HEK293 (cell line): ENCODE data around the gene TSC22D3.

ENCODE experiments used
- CTCF ChIA-PET: fragments of 350-600 bp; formaldehyde crosslinking; extraction: SDS; loops from one replicate; lab custom pipeline; 2021; ENCODE audit warnings: antibody characterized with exemption; lab: Yijun Ruan, JAX
- POLR2A ChIA-PET: fragments of 300-600 bp; formaldehyde crosslinking; extraction: SDS; loops from one replicate; lab custom pipeline; 2020; ENCODE audit warnings: antibody characterized with exemption, inconsistent platforms; lab: Yijun Ruan, JAX
- H3K27ac ChIP-seq: fragments of 200-500 bp; sonication (Bioruptor generic); 2 replicates; pipeline ENCODE4 v1.5.1; 2014; ENCODE audit warnings: low read depth, low read length, control low read depth, inconsistent platforms; ENCODE audit errors: extremely low read depth
- H3K36me3 ChIP-seq, 2 experiments: fragments of 200-500 bp in 1 of 2; sonication (Bioruptor generic) in 1 of 2; 1 replicate in 1 of 2; 2 replicates in 1 of 2; pipeline ENCODE4 v1.5.1; 2014 to 2017; ENCODE audit warnings: inconsistent platforms in 2 of 2, low read length in 2 of 2; ENCODE audit not compliant: control insufficient read depth in 2 of 2, insufficient read depth in 1 of 2
- H3K4me1 ChIP-seq: fragments of 200-500 bp; sonication (Bioruptor generic); 2 replicates; pipeline ENCODE4 v1.5.1; 2014; ENCODE audit warnings: mild to moderate bottlenecking, low read length, inconsistent platforms; ENCODE audit not compliant: control insufficient read depth, insufficient read depth
- H3K4me3 ChIP-seq: 2 replicates; pipeline ENCODE4 v1.5.1; 2011; ENCODE audit warnings: low read depth, mild to moderate bottlenecking, control low read depth, low read length, moderate library complexity
- H3K9me3 ChIP-seq: fragments of 200-500 bp; sonication (Bioruptor generic); 2 replicates; pipeline ENCODE4 v1.5.1; 2014; ENCODE audit warnings: low read depth, low read length, inconsistent platforms; ENCODE audit not compliant: control insufficient read depth, insufficient read depth
- REPIN1 ChIP-seq: fragments of 450-650 bp; formaldehyde crosslinking; IDR thresholded peaks from 2 replicates; pipeline ENCODE4 v1.5.1; 2017; ENCODE audit warnings: missing biosample characterization, missing genetic modification characterization, low read depth
- SP2 ChIP-seq: fragments of 450-650 bp; formaldehyde crosslinking; IDR thresholded peaks from 2 replicates; pipeline ENCODE4 v1.5.1; 2016; ENCODE audit warnings: missing biosample characterization, missing genetic modification characterization
- YY2 ChIP-seq: fragments of 450-650 bp; formaldehyde crosslinking; IDR thresholded peaks from 2 replicates; pipeline ENCODE4 v1.5.1; 2016; ENCODE audit warnings: missing biosample characterization, missing genetic modification characterization
- ZBTB20 ChIP-seq: fragments of 450-650 bp; formaldehyde crosslinking; IDR thresholded peaks from 2 replicates; pipeline ENCODE4 v1.5.1; 2016; ENCODE audit warnings: missing biosample characterization, missing genetic modification characterization
- ZBTB44 ChIP-seq: fragments of 450-650 bp; IDR thresholded peaks from 2 replicates; pipeline ENCODE4 v1.5.1; 2018; ENCODE audit warnings: missing biosample characterization, mild to moderate bottlenecking, missing genetic modification characterization
- ZBTB7A ChIP-seq: fragments of 450-650 bp; formaldehyde crosslinking; IDR thresholded peaks from 2 replicates; pipeline ENCODE4 v1.5.1; 2016; ENCODE audit warnings: low read depth, missing biosample characterization, missing genetic modification characterization
- ZFHX2 ChIP-seq: fragments of 450-650 bp; formaldehyde crosslinking; conservative IDR thresholded peaks from 2 replicates; pipeline ENCODE4 v1.5.1; 2016; ENCODE audit warnings: missing biosample characterization, missing genetic modification characterization
- ZFP3 ChIP-seq: fragments of 450-650 bp; formaldehyde crosslinking; IDR thresholded peaks from 2 replicates; pipeline ENCODE4 v1.5.1; 2016; ENCODE audit warnings: low read depth, missing biosample characterization, missing genetic modification characterization
- ZNF223 ChIP-seq: fragments of 450-650 bp; formaldehyde crosslinking; IDR thresholded peaks from 2 replicates; pipeline ENCODE4 v1.5.1; 2016; ENCODE audit warnings: missing biosample characterization, missing genetic modification characterization
- ZNF280D ChIP-seq: fragments of 450-650 bp; formaldehyde crosslinking; IDR thresholded peaks from 2 replicates; pipeline ENCODE4 v1.5.1; 2016; ENCODE audit warnings: missing biosample characterization, missing genetic modification characterization
- ZNF335 ChIP-seq: fragments of 450-650 bp; formaldehyde crosslinking; conservative IDR thresholded peaks from 2 replicates; pipeline ENCODE4 v1.5.1; 2016; ENCODE audit warnings: missing biosample characterization, missing genetic modification characterization
- ZNF394 ChIP-seq: fragments of 450-650 bp; formaldehyde crosslinking; IDR thresholded peaks from 2 replicates; pipeline ENCODE4 v1.5.1; 2016; ENCODE audit warnings: missing biosample characterization, missing genetic modification characterization, mild to moderate bottlenecking, moderate library complexity, borderline replicate concordance
- ZNF423 ChIP-seq: fragments of 450-650 bp; formaldehyde crosslinking; IDR thresholded peaks from 2 replicates; pipeline ENCODE4 v1.5.1; 2016; ENCODE audit warnings: missing biosample characterization, missing genetic modification characterization
- ZNF530 ChIP-seq: fragments of 450-650 bp; formaldehyde crosslinking; IDR thresholded peaks from 2 replicates; pipeline ENCODE4 v1.5.1; 2016; ENCODE audit warnings: low read depth, missing biosample characterization, missing genetic modification characterization
- ZNF558 ChIP-seq: fragments of 450-650 bp; formaldehyde crosslinking; IDR thresholded peaks from 2 replicates; pipeline ENCODE4 v1.5.1; 2016; ENCODE audit warnings: missing biosample characterization, missing genetic modification characterization
- ZNF610 ChIP-seq: fragments of 450-650 bp; formaldehyde crosslinking; IDR thresholded peaks from 2 replicates; pipeline ENCODE4 v1.5.1; 2016; ENCODE audit warnings: missing biosample characterization, missing genetic modification characterization, borderline replicate concordance
- ZNF626 ChIP-seq: fragments of 450-650 bp; sonication (Bioruptor Pico); formaldehyde crosslinking; IDR thresholded peaks from 2 replicates; pipeline ENCODE4 v1.5.1; 2018; ENCODE audit warnings: missing biosample characterization, missing genetic modification characterization, inconsistent platforms
- ZNF654 ChIP-seq: fragments of 450-650 bp; formaldehyde crosslinking; IDR thresholded peaks from 2 replicates; pipeline ENCODE4 v1.5.1; 2016; ENCODE audit warnings: low read depth, missing biosample characterization, missing genetic modification characterization
- ZNF664 ChIP-seq: fragments of 450-650 bp; formaldehyde crosslinking; IDR thresholded peaks from 2 replicates; pipeline ENCODE4 v1.5.1; 2016; ENCODE audit warnings: missing biosample characterization, missing genetic modification characterization
- ZXDB ChIP-seq: fragments of 450-650 bp; formaldehyde crosslinking; IDR thresholded peaks from 2 replicates; pipeline ENCODE4 v1.5.1; 2016; ENCODE audit warnings: missing biosample characterization, missing genetic modification characterization
- TF ChIP-seq, protein P1 (sequence below): fragments of 450-650 bp; formaldehyde crosslinking; conservative IDR thresholded peaks from 2 replicates; pipeline ENCODE4 v1.5.1; 2016; ENCODE audit warnings: low read depth, missing biosample characterization, missing genetic modification characterization
- TF ChIP-seq, protein P2 (sequence below): fragments of 450-650 bp; formaldehyde crosslinking; IDR thresholded peaks from 2 replicates; pipeline ENCODE4 v1.5.1; 2016; ENCODE audit warnings: missing biosample characterization, missing genetic modification characterization
- TF ChIP-seq, protein P3 (sequence below): fragments of 450-650 bp; formaldehyde crosslinking; IDR thresholded peaks from 2 replicates; pipeline ENCODE4 v1.5.1; 2016; ENCODE audit warnings: missing biosample characterization, missing genetic modification characterization

The TSC22D3 gene

DNA sequence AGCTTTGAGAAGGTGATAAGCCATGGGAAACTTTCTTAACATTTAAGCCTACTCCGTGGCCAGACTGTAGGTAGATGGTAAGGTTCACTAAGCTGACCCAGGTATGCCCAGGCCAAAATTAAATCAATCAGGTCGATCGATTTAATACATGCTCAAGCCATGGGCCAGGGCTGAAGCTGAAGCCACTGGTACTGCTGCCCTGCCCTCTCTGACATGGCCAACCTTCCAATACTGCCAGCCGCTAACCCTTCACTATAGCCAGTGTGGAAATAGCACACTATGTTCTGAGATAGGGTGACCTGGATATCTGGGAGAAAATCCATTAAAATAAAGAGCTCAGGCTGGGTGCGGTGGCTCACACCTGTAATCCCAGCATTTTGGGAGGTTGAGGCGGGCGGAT, 31.6 kb downstream of the TSC22D3 start:
- Histone ChIP-seq H3K27ac (no peak overlapping the region), H3K4me1 (peaks cover 21% of the 10 kb centered on the region), H3K36me3 (no peaks in the 10 kb centered on the region), H3K9me3 (no peaks in the 10 kb centered on the region), H3K4me3 (no peak overlapping the region)
- TF ChIP-seq SP2 (no peak), ZNF530 (tag by site-specific recombination) (no peak), ZNF664 (no peak), ZFP3 (tag by site-specific recombination) (no peak), ZNF335 (tag by site-specific recombination) (no peak), ZNF423 (no peak), ZNF654 (tag by site-specific recombination) (no peak), ZNF394 (tag by site-specific recombination) (no peak), ZNF558 (tag by site-specific recombination) (no peak), ZBTB44 (tag by site-specific recombination) (no peak), ZBTB7A (tag by site-specific recombination) (no peak), ZXDB (no peak), ZNF280D (no peak), ZNF610 (tag by site-specific recombination) (no peak)
- TF ChIP-seq, protein P1, sequence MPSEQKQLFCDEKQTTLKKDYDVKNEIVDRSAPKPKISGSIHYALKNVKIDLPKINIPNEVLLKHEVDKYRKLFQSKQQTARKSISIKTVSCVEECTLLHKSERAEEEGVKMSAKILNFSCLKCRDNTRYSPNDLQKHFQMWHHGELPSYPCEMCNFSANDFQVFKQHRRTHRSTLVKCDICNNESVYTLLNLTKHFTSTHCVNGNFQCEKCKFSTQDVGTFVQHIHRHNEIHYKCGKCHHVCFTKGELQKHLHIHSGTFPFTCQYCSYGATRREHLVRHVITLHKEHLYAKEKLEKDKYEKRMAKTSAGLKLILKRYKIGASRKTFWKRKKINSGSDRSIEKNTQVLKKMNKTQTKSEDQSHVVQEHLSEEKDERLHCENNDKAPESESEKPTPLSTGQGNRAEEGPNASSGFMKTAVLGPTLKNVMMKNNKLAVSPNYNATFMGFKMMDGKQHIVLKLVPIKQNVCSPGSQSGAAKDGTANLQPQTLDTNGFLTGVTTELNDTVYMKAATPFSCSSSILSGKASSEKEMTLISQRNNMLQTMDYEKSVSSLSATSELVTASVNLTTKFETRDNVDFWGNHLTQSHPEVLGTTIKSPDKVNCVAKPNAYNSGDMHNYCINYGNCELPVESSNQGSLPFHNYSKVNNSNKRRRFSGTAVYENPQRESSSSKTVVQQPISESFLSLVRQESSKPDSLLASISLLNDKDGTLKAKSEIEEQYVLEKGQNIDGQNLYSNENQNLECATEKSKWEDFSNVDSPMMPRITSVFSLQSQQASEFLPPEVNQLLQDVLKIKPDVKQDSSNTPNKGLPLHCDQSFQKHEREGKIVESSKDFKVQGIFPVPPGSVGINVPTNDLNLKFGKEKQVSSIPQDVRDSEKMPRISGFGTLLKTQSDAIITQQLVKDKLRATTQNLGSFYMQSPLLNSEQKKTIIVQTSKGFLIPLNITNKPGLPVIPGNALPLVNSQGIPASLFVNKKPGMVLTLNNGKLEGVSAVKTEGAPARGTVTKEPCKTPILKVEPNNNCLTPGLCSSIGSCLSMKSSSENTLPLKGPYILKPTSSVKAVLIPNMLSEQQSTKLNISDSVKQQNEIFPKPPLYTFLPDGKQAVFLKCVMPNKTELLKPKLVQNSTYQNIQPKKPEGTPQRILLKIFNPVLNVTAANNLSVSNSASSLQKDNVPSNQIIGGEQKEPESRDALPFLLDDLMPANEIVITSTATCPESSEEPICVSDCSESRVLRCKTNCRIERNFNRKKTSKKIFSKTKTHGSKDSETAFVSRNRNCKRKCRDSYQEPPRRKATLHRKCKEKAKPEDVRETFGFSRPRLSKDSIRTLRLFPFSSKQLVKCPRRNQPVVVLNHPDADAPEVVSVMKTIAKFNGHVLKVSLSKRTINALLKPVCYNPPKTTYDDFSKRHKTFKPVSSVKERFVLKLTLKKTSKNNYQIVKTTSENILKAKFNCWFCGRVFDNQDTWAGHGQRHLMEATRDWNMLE (tag by site-specific recombination) = no peak
- ChIA-PET POLR2A (interaction anchor here (0.9 to 1.1 kb wide), 2 partner anchors 12 to 32 kb away, joined by 3 read pairs; partner anchors contain the start of gene TSC22D3), CTCF (interaction anchor here (0.7 to 1.2 kb wide), 3 partner anchors 12 to 71 kb away, joined by 3 to 5 read pairs (median 3); no protein-coding TSS in a partner anchor)

- H3K36me3 ChIP-seq = no peaks in the 10 kb centered on the region
- H3K4me1 ChIP-seq = peaks cover 21% of the 10 kb centered on the region
- H3K4me3 ChIP-seq = no peak overlapping the region
- ChIA-PET POLR2A (interaction anchor here (0.6 kb wide), 1 partner anchor 70 kb away, joined by 6 read pairs; no protein-coding TSS in a partner anchor), CTCF (interaction anchor here (0.6 kb wide), 1 partner anchor 11 kb away, joined by 5 read pairs; no protein-coding TSS in a partner anchor)
- H3K27ac ChIP-seq = peak overlapping the region; percentile 83
- no peaks in the 10 kb centered on the region for H3K9me3 ChIP-seq
- TF ChIP-seq, protein P2, sequence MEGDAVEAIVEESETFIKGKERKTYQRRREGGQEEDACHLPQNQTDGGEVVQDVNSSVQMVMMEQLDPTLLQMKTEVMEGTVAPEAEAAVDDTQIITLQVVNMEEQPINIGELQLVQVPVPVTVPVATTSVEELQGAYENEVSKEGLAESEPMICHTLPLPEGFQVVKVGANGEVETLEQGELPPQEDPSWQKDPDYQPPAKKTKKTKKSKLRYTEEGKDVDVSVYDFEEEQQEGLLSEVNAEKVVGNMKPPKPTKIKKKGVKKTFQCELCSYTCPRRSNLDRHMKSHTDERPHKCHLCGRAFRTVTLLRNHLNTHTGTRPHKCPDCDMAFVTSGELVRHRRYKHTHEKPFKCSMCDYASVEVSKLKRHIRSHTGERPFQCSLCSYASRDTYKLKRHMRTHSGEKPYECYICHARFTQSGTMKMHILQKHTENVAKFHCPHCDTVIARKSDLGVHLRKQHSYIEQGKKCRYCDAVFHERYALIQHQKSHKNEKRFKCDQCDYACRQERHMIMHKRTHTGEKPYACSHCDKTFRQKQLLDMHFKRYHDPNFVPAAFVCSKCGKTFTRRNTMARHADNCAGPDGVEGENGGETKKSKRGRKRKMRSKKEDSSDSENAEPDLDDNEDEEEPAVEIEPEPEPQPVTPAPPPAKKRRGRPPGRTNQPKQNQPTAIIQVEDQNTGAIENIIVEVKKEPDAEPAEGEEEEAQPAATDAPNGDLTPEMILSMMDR (tag by site-specific recombination) = no peak
- TF ChIP-seq YY2 (no peak), REPIN1 (no peak), ZNF223 (no peak), ZFHX2 (tag by site-specific recombination) (no peak), ZBTB20 (tag by site-specific recombination) (0 out of 2 replicates have a peak, but pooled peaks have one; percentile 57), ZNF626 (tag by site-specific recombination) (no peak)
- TF ChIP-seq, protein P3, sequence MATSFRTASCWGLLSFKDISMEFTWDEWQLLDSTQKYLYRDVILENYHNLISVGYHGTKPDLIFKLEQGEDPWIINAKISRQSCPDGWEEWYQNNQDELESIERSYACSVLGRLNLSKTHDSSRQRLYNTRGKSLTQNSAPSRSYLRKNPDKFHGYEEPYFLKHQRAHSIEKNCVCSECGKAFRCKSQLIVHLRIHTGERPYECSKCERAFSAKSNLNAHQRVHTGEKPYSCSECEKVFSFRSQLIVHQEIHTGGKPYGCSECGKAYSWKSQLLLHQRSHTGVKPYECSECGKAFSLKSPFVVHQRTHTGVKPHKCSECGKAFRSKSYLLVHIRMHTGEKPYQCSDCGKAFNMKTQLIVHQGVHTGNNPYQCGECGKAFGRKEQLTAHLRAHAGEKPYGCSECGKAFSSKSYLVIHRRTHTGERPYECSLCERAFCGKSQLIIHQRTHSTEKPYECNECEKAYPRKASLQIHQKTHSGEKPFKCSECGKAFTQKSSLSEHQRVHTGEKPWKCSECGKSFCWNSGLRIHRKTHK (tag by site-specific recombination) = no peak
These were observed 32.8 kb downstream of the TSC22D3 start for GRCh38 chrX:107742700-107743191.
